Panc1 (cell line): ENCODE results near the gene STK32C. TPM values are rescaled to one million over a fixed set of nuclear protein-coding genes. Genes with fewer than 3 reads are reported as not detected.

ENCODE experiments used
- ATAC-seq: fragments of 200-7000 bp; cut with Tn5 transposase; 2 replicates; pipeline ENCODE4 v1.9.1; 2020; ENCODE audit warnings: mild to moderate bottlenecking, moderate library complexity
- BruUV-seq: library from RNA; stranded (reverse); fragments of 400-500 nt; replicated peaks from 2 replicates; lab custom pipeline; 2021; lab: Mats Ljungman, UMichigan
- CTCF ChIA-PET: fragments of 300-600 bp; sonication (Branson Sonifier 250); formaldehyde crosslinking; loops from one replicate; lab custom pipeline; 2022; ENCODE audit warnings: antibody characterized with exemption; lab: Charles Lee
- POLR2A ChIA-PET: fragments of 300-600 bp; sonication (Branson Sonifier 250); formaldehyde crosslinking; loops from one replicate; lab custom pipeline; 2022; ENCODE audit warnings: antibody characterized with exemption; lab: Charles Lee
- DNase-seq: peaks from one replicate; pipeline ENCODE4 v3.0.0-alpha.2; 2010; ENCODE audit warnings: low read depth, low spot score
- H3K27ac ChIP-seq: 2 replicates; pipeline ENCODE4 v1.5.1; 2011; ENCODE audit warnings: mild to moderate bottlenecking, low read length, inconsistent platforms
- H3K27me3 ChIP-seq: fragments of 200-500 bp; sonication (Bioruptor generic); 2 replicates; pipeline ENCODE4 v1.6.0; 2014; ENCODE audit warnings: low read length, inconsistent platforms; ENCODE audit not compliant: control insufficient read depth, insufficient read depth
- H3K36me3 ChIP-seq: fragments of 200-500 bp; sonication (Bioruptor generic); 2 replicates; pipeline ENCODE4 v1.5.1; 2014; ENCODE audit warnings: inconsistent platforms, mild to moderate bottlenecking, low read length, moderate library complexity; ENCODE audit not compliant: control insufficient read depth, insufficient read depth
- H3K4me1 ChIP-seq: 2 replicates; pipeline ENCODE4 v1.5.1; 2011; ENCODE audit warnings: inconsistent platforms, mild to moderate bottlenecking, low read length, moderate library complexity; ENCODE audit not compliant: control insufficient read depth, insufficient read depth
- H3K4me3 ChIP-seq, 2 experiments: 2 replicates each; pipeline ENCODE4 v1.5.1; 2011 to 2012; ENCODE audit warnings: low read depth in 2 of 2, low read length in 2 of 2, mild to moderate bottlenecking in 2 of 2, inconsistent platforms in 1 of 2, moderate library complexity in 1 of 2
- H3K9me3 ChIP-seq: fragments of 200-500 bp; sonication (Bioruptor generic); 2 replicates; pipeline ENCODE4 v1.5.1; 2014; ENCODE audit warnings: low read depth, mild to moderate bottlenecking, inconsistent platforms, low read length, moderate library complexity; ENCODE audit not compliant: control insufficient read depth, insufficient read depth
- CTCF ChIP-seq: fragments of 450-650 bp; IDR thresholded peaks from 2 replicates; pipeline ENCODE4 v1.5.1; 2017; ENCODE audit warnings: mild to moderate bottlenecking
- POLR2AphosphoS5 ChIP-seq: IDR thresholded peaks from 2 replicates; pipeline ENCODE4 v1.6.1; 2012; ENCODE audit warnings: mild to moderate bottlenecking, low read depth, low read length, moderate library complexity
- REST ChIP-seq, 2 experiments: IDR thresholded peaks; 2 replicates each; pipeline ENCODE4 v1.6.1; 2011 to 2012; ENCODE audit warnings: low read depth in 2 of 2, control low read depth in 1 of 2, low read length in 1 of 2, mild to moderate bottlenecking in 1 of 2, moderate library complexity in 1 of 2; ENCODE audit not compliant: insufficient read depth in 1 of 2
- SIN3A ChIP-seq: IDR thresholded peaks from 2 replicates; pipeline ENCODE4 v1.6.1; 2012; ENCODE audit warnings: low read depth, mild to moderate bottlenecking, low read length, moderate library complexity, borderline replicate concordance; ENCODE audit not compliant: insufficient read depth
- TCF7L2 ChIP-seq: IDR thresholded peaks from 2 replicates; pipeline ENCODE4 v1.6.1; 2011; ENCODE audit warnings: mild to moderate bottlenecking, low read depth, low read length, inconsistent platforms
- in situ Hi-C: cut with HindIII; loops from 2 replicates; pipeline ENCODE4 v1.10.0; 2016; ENCODE audit warnings: low sequenced_read_pairs, low pct_unique_long_range_greater_than_20kb
- intact Hi-C: fragments of 100-400 bp; cut with micrococcal nuclease; formaldehyde crosslinking; loops from one replicate; pipeline ENCODE4 v1.10.0; 2022; ENCODE audit not compliant: unreplicated experiment
- total RNA-seq: library from RNA; stranded (reverse); gene quantifications from one replicate; pipeline ENCODE4 v1.2.1, GENCODE V29; 2021; ENCODE audit not compliant: unreplicated experiment

Gene STK32C
- total RNA-seq, 1 experiment from 2014 or later, result 53.7 TPM

- no peak for ATAC-seq
- CTCF ChIA-PET, result no interaction called here
- in situ Hi-C loops, result no loop called here
- Histone ChIP-seq H3K4me1 (no peaks in the 10 kb centered on the region), H3K4me3 (no peak overlapping the region), H3K9me3 (no peaks in the 10 kb centered on the region), H3K36me3 (no peaks in the 10 kb centered on the region), H3K27ac (no peak overlapping the region), H3K27me3 (no peaks in the 10 kb centered on the region)
- intact Hi-C loops, result no loop called here
- TF ChIP-seq CTCF, result no peak
- TF ChIP-seq POLR2AphosphoS5, result no peak
- no peak for TF ChIP-seq SIN3A
- TF ChIP-seq TCF7L2, result no peak
- no peak; a peak in 1 of 4 replicates for TF ChIP-seq REST (IDR thresholded peaks at IDR 0.05; ENCODE audit: insufficient read depth in 1 of 2, low read depth in 2 of 2, low read length in 1 of 2)
- POLR2A ChIA-PET, result interaction anchor here (0.6 kb wide), 1 partner anchor 843 kb away, joined by 5 read pairs; no protein-coding TSS in a partner anchor
- BruUV-seq, result no TSS peak
- DNase-seq, result no peak
Measured at GRCh38 chr10:132194726-132195125, 113.0 kb downstream of the STK32C start.

- in situ Hi-C loops, result no loop called here
- ATAC-seq (peak; percentile 18), DNase-seq (no peak)
- no TSS peak for BruUV-seq
- Histone ChIP-seq H3K36me3 (no peaks in the 10 kb centered on the region), H3K4me1 (no peaks in the 10 kb centered on the region), H3K27ac (no peak overlapping the region), H3K4me3 (no peak overlapping the region), H3K27me3 (no peaks in the 10 kb centered on the region), H3K9me3 (no peaks in the 10 kb centered on the region)
- CTCF ChIA-PET, result interaction anchor here (0.6 kb wide), 1 partner anchor 521 kb away, joined by 3 read pairs; no protein-coding TSS in a partner anchor
- POLR2A ChIA-PET, result no interaction called here
- TF ChIP-seq REST (IDR thresholded peaks at IDR 0.05; ENCODE audit: insufficient read depth in 1 of 2, low read depth in 2 of 2, low read length in 1 of 2) (peak; percentile 96 to 97), CTCF (no peak)
- intact Hi-C loops, result no loop called here
Measured at GRCh38 chr10:132193907-132194552, 113.7 kb downstream of the STK32C start.
